ENCODE data around the gene SMLR1. TPM values are rescaled to one million over a fixed set of nuclear protein-coding genes. Genes with fewer than 3 reads are reported as not detected.

SMLR1 gene
- total and polyA plus RNA-seq, 4 donors: 20.8 to 65.2 (median 39.6) TPM

- TF ChIP-seq RAD21 (IDR thresholded peaks at IDR 0.05) (no peak), NR2F2 (IDR thresholded peaks at IDR 0.05) (no peak), ZBTB33 (IDR thresholded peaks at IDR 0.05) (no peak), FOXA1 (IDR thresholded peaks at IDR 0.05) (no peak), YY1 (IDR thresholded peaks at IDR 0.05) (no peak), CTCF (IDR thresholded peaks at IDR 0.05; ENCODE audit: low read depth, low read length, missing input control) (no peak), FOXA2 (IDR thresholded peaks at IDR 0.05) (no peak), JUND (IDR thresholded peaks at IDR 0.05) (no peak), MAX (IDR thresholded peaks at IDR 0.05) (no peak), RXRA (IDR thresholded peaks at IDR 0.05) (peak in 1 of 2 donors; percentile 26), EGR1 (IDR thresholded peaks at IDR 0.05; ENCODE audit: low read depth in 2 of 2) (no peak), HNF4G (IDR thresholded peaks at IDR 0.05) (no peak), REST (IDR thresholded peaks at IDR 0.05) (no peak), HNF4A (conservative IDR thresholded peaks at IDR 0.05) (peak; percentile 19 to 56), ATF3 (IDR thresholded peaks at IDR 0.05) (no peak), GABPA (IDR thresholded peaks at IDR 0.05 in 1 of 2, conservative IDR thresholded peaks at IDR 0.05 in 1 of 2) (no peak), TAF1 (conservative IDR thresholded peaks at IDR 0.05) (no peak)
- DNase-seq (ENCODE audit: low spot score): no peak
- H3K4me1 ChIP-seq (ENCODE audit: control insufficient read depth in 4 of 4, insufficient read depth in 4 of 4, low read length in 3 of 4): peaks cover 0 to 41% (median 13%) of the 10 kb centered on the region in 4 donors
- H3K27ac ChIP-seq (ENCODE audit: low read depth in 1 of 2, low read length in 2 of 2): no peak overlapping the region
- H3K36me3 ChIP-seq (ENCODE audit: control insufficient read depth in 4 of 4, insufficient read depth in 3 of 4, low read depth in 1 of 4, low read length in 3 of 4): no peaks in the 10 kb centered on the region
- WGBS: 66% methylated on average over 5 of the region's 5 CpGs
- no peak overlapping the region for H3K4me3 ChIP-seq (ENCODE audit: low read depth in 1 of 3, low read length in 3 of 3)
- H3K9me3 ChIP-seq (ENCODE audit: control insufficient read depth in 4 of 4, low read length in 3 of 4): no peaks in the 10 kb centered on the region
- no peaks in the 10 kb centered on the region for H3K27me3 ChIP-seq (ENCODE audit: control insufficient read depth in 4 of 4, insufficient read depth in 4 of 4, low read length in 3 of 4)
- no peak overlapping the region for H3K9ac ChIP-seq (ENCODE audit: low read depth in 1 of 2, low read length in 2 of 2)
These were observed 2.1 kb upstream of the SMLR1 start for GRCh38 chr6:130824978-130825694.

Measured in liver (tissue), 9 donors.